SK-N-SH (cell line): ENCODE results near the gene LRRC8D.

Experiments
- EP300 ChIP-seq, 2 experiments: IDR thresholded peaks; 2 replicates each; pipeline versions ENCODE4 v1.4.0 to v1.6.1; 2012; ENCODE audit warnings: borderline replicate concordance in 1 of 2, low read depth in 1 of 2, low read length in 1 of 2
- EZH2phosphoT487 ChIP-seq: fragments of 200-600 bp; sonication (generic); IDR thresholded peaks from 2 replicates; pipeline ENCODE4 v1.6.1; 2017; ENCODE audit warnings: low read depth, mixed run types, mild to moderate bottlenecking, antibody characterized with exemption, moderate library complexity, borderline replicate concordance
- NRF1 ChIP-seq: IDR thresholded peaks from 2 replicates; pipeline ENCODE4 v1.6.1; 2012; ENCODE audit warnings: low read depth, mild to moderate bottlenecking, low read length
- POLR2AphosphoS5 ChIP-seq: IDR thresholded peaks from 2 replicates; pipeline ENCODE4 v1.6.1; 2012; ENCODE audit warnings: low read depth, low read length
- TEAD4 ChIP-seq: IDR thresholded peaks from 2 replicates; pipeline ENCODE4 v1.4.0; 2012; ENCODE audit warnings: mild to moderate bottlenecking, borderline replicate concordance; ENCODE audit not compliant: insufficient read depth
- TF ChIP-seq, protein P1 (sequence below): fragments of 200-600 bp; sonication (generic); IDR thresholded peaks from 2 replicates; pipeline ENCODE4 v1.6.1; 2017; ENCODE audit warnings: antibody characterized with exemption, mild to moderate bottlenecking, moderate library complexity
- TF ChIP-seq, protein P2 (sequence below): IDR thresholded peaks from 2 replicates; pipeline ENCODE4 v1.6.1; 2012; ENCODE audit warnings: mild to moderate bottlenecking, low read depth, low read length, moderate library complexity
- TF ChIP-seq, protein P3 (sequence below): IDR thresholded peaks from 2 replicates; pipeline ENCODE4; 2012
- TF ChIP-seq, protein P4 (sequence below): IDR thresholded peaks from 2 replicates; pipeline ENCODE4 v1.4.0; 2012; ENCODE audit warnings: low read depth, borderline replicate concordance

DNA sequence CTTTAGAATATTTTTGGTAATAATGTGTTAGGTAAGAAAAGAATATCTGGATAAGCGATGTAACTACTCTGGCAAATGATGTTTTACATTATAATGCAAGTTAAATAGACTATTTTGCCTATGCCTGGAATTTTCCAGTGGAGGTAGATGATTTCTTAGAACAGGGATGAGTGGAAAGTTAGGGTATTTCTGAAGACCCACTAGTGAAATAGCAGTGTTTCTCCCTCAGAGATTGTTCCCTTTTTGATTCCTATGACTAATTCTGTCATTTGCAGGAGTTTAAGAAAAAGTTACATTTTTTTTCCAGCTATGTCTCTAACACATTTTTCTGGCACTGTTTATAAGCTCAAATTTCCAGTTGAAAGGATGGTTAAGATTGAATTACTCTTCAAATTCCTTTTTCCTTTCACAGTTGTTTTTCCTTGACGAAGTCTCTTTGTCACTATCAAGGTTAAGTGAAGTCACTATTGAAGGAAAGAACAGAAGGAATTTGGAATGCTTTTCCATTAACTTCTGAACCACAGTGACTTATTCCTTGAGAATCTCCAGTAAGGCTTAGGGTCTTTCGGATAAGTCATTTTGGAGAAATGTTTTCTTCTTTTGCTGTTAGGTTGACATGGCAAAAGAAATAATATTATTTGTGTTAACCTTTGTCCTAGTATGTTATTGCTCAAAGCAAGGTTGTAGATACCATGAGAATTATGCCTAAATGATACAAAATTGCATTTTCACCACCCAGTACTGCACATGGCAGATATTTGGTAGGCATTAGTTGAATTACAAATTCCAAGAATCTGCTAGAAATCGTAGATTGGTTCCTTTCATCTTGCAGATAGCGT, 131.2 kb downstream of the LRRC8D start:
- TF ChIP-seq, protein P1, sequence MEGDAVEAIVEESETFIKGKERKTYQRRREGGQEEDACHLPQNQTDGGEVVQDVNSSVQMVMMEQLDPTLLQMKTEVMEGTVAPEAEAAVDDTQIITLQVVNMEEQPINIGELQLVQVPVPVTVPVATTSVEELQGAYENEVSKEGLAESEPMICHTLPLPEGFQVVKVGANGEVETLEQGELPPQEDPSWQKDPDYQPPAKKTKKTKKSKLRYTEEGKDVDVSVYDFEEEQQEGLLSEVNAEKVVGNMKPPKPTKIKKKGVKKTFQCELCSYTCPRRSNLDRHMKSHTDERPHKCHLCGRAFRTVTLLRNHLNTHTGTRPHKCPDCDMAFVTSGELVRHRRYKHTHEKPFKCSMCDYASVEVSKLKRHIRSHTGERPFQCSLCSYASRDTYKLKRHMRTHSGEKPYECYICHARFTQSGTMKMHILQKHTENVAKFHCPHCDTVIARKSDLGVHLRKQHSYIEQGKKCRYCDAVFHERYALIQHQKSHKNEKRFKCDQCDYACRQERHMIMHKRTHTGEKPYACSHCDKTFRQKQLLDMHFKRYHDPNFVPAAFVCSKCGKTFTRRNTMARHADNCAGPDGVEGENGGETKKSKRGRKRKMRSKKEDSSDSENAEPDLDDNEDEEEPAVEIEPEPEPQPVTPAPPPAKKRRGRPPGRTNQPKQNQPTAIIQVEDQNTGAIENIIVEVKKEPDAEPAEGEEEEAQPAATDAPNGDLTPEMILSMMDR, result no peak
- TF ChIP-seq EZH2phosphoT487, result no peak
- TF ChIP-seq, protein P2, sequence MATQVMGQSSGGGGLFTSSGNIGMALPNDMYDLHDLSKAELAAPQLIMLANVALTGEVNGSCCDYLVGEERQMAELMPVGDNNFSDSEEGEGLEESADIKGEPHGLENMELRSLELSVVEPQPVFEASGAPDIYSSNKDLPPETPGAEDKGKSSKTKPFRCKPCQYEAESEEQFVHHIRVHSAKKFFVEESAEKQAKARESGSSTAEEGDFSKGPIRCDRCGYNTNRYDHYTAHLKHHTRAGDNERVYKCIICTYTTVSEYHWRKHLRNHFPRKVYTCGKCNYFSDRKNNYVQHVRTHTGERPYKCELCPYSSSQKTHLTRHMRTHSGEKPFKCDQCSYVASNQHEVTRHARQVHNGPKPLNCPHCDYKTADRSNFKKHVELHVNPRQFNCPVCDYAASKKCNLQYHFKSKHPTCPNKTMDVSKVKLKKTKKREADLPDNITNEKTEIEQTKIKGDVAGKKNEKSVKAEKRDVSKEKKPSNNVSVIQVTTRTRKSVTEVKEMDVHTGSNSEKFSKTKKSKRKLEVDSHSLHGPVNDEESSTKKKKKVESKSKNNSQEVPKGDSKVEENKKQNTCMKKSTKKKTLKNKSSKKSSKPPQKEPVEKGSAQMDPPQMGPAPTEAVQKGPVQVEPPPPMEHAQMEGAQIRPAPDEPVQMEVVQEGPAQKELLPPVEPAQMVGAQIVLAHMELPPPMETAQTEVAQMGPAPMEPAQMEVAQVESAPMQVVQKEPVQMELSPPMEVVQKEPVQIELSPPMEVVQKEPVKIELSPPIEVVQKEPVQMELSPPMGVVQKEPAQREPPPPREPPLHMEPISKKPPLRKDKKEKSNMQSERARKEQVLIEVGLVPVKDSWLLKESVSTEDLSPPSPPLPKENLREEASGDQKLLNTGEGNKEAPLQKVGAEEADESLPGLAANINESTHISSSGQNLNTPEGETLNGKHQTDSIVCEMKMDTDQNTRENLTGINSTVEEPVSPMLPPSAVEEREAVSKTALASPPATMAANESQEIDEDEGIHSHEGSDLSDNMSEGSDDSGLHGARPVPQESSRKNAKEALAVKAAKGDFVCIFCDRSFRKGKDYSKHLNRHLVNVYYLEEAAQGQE, result no peak
- TF ChIP-seq, protein P3, sequence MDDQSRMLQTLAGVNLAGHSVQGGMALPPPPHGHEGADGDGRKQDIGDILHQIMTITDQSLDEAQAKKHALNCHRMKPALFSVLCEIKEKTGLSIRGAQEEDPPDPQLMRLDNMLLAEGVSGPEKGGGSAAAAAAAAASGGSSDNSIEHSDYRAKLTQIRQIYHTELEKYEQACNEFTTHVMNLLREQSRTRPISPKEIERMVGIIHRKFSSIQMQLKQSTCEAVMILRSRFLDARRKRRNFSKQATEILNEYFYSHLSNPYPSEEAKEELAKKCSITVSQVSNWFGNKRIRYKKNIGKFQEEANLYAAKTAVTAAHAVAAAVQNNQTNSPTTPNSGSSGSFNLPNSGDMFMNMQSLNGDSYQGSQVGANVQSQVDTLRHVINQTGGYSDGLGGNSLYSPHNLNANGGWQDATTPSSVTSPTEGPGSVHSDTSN, result peak; percentile 44; the same call in 1 of the 2 replicates
- no peak for TF ChIP-seq EP300 (IDR thresholded peaks at IDR 0.05; ENCODE audit: borderline replicate concordance in 1 of 2, low read depth in 1 of 2, low read length in 1 of 2)
- no peak for TF ChIP-seq NRF1
- TF ChIP-seq, protein P4, sequence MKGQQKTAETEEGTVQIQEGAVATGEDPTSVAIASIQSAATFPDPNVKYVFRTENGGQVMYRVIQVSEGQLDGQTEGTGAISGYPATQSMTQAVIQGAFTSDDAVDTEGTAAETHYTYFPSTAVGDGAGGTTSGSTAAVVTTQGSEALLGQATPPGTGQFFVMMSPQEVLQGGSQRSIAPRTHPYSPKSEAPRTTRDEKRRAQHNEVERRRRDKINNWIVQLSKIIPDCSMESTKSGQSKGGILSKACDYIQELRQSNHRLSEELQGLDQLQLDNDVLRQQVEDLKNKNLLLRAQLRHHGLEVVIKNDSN, result no peak
- TF ChIP-seq POLR2AphosphoS5, result no peak
- no peak for TF ChIP-seq TEAD4
